ENCODE data around the gene DIAPH3. TPM values are rescaled to one million over a fixed set of nuclear protein-coding genes. Genes with fewer than 3 reads are reported as not detected.
"Not testable (repeated sequence)": the region's sequence is repeated elsewhere in the genome, so short reads cannot be mapped to it uniquely, and the experiment has no call there.

The DIAPH3 gene
- total and polyA plus RNA-seq, 7 donors, result 0.16 to 3.8 (median 1.1) TPM; not detected in 1

DNA sequence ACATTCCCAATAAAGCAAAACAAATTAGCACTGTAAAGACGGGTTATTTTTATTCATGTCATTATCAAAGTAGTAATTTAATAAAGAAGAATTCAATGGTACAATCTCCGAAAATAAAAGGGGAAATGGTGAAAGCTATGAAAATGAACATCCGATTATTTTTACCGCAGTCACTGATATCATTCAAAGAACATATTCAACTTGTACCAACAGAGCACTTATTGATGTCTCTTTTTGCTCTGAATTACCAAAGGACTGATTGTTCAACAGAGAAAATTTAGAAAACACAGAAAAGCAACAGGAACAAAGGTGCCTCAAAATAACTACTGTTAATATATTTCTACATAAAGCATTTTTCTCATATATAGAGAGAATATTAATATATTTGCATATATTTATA is 119.4 kb downstream of the DIAPH3 start:
- no peaks in the 10 kb centered on the region for H3K36me3 ChIP-seq
- WGBS, 2 donors, result 96 to 98% methylated on average over 4 of the region's 4 CpGs
- no peaks in the 10 kb centered on the region for H3K27me3 ChIP-seq
- H3K9me3 ChIP-seq, result no peaks in the 10 kb centered on the region
- intact Hi-C loops (cut with DNase I), result no loop called here
- H3K27ac ChIP-seq, result no peak overlapping the region
- no peak for TF ChIP-seq POLR2AphosphoS5 (IDR thresholded peaks at IDR 0.05)
- no peak for TF ChIP-seq EP300 (IDR thresholded peaks at IDR 0.05)
- no peak for TF ChIP-seq POLR2A (IDR thresholded peaks at IDR 0.05)
- TF ChIP-seq, protein P1, sequence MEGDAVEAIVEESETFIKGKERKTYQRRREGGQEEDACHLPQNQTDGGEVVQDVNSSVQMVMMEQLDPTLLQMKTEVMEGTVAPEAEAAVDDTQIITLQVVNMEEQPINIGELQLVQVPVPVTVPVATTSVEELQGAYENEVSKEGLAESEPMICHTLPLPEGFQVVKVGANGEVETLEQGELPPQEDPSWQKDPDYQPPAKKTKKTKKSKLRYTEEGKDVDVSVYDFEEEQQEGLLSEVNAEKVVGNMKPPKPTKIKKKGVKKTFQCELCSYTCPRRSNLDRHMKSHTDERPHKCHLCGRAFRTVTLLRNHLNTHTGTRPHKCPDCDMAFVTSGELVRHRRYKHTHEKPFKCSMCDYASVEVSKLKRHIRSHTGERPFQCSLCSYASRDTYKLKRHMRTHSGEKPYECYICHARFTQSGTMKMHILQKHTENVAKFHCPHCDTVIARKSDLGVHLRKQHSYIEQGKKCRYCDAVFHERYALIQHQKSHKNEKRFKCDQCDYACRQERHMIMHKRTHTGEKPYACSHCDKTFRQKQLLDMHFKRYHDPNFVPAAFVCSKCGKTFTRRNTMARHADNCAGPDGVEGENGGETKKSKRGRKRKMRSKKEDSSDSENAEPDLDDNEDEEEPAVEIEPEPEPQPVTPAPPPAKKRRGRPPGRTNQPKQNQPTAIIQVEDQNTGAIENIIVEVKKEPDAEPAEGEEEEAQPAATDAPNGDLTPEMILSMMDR (IDR thresholded peaks at IDR 0.05), result no peak
- H3K4me1 ChIP-seq, result no peaks in the 10 kb centered on the region
- no peak for DNase-seq
- H3K4me3 ChIP-seq, result no peak overlapping the region

DNA sequence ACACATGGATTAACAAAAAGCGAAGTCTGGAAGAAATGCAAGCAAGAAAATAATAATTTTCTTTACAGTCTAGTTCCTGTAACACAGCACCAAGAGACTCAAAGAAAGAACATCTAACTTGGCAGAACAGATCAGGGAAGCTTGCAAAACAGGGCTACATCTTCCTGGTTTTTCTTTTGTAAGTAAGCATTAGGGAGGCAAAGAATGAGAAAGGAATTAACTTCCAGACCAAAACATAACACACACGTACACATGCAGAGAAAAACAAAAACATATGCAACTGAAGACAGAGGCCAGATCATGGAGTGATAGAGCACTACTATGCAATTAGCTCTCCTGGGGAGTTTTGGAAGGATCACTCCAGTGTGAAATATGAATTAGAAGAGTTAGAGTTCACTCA is 120.5 kb downstream of the DIAPH3 start:
- intact Hi-C loops (cut with DNase I), result no loop called here
- no peaks in the 10 kb centered on the region for H3K4me1 ChIP-seq
- H3K36me3 ChIP-seq, result no peaks in the 10 kb centered on the region
- H3K27ac ChIP-seq, result no peak overlapping the region
- no peaks in the 10 kb centered on the region for H3K27me3 ChIP-seq
- DNase-seq, result no peak
- no peaks in the 10 kb centered on the region for H3K9me3 ChIP-seq
- TF ChIP-seq POLR2AphosphoS5 (IDR thresholded peaks at IDR 0.05), result no peak
- no peak for TF ChIP-seq POLR2A (IDR thresholded peaks at IDR 0.05)
- TF ChIP-seq, protein P1 (IDR thresholded peaks at IDR 0.05), result no peak
- TF ChIP-seq EP300 (IDR thresholded peaks at IDR 0.05), result no peak
- 86 to 90% methylated on average over 2 of the region's 2 CpGs for whole genome bisulfite sequencing, 2 donors
- H3K4me3 ChIP-seq, result no peak overlapping the region

DNA sequence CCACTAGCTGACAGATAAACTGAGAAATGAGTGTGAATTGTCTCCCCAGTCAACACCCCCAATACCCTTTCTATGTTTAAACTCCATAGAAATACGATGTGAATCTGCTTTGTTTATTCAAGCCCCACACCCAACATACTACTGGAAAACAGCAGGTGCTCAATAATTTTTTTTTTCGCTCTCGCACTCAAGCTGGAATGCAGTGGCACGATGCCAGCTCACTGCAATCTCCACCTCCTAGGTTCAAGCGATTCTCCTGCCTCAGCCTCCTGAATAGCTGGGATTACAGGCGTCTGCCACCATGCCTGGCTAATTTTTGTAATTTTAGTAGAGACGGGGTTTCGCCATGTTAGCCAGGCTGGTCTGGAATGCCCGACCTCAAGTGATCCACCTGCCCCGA is 123.1 kb downstream of the DIAPH3 start:
- WGBS, 2 donors, result 76 to 91% methylated on average over 10 of the region's 10 CpGs
- H3K36me3 ChIP-seq, result not testable (repeated sequence)

DNA sequence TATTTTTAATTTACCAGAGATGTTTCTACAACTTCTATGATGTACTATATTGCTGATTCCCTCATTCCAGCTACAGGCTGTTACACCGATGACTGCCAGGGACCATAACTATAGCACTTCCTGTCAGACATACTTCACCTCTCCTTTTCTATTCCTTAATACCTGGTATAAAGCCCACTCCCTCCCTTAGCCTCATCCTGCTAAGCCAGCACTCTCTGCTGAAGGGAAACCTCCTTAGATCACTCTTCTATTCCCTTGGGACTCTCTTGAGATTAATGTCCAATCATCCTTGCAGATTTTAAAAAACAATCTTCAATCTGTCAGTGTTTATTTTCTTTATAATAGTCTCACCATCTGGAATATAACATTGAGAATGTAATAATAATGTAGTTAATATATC is 127.9 kb downstream of the DIAPH3 start:
- intact Hi-C loops (cut with DNase I), result no loop called here

More for the DNA sequence above, 123.1 kb downstream of the DIAPH3 start:
- DNase-seq; H3K4me1 ChIP-seq; H3K4me3 ChIP-seq; intact Hi-C loops (cut with DNase I); H3K9me3 ChIP-seq; H3K27ac ChIP-seq; H3K27me3 ChIP-seq: not testable (repeated sequence)

DNA sequence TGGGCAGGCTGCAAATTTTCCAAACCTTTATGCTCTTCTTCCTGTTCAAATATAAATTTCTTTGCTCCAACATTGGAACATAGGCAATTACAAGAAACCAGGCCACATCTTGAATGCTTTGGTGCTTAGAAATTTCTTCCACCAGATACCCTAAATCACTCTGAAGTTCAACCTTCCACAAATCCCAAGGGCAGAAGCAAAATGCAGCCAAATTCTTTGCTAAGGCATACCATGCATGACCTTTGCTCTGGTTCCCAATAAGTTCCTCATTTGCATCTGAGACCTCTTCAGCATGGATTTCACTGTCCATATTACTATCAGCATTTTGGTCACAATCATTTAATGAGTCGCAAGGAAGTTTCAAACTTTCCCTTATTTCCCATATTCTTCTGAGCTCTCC is 130.9 kb downstream of the DIAPH3 start:
- intact Hi-C loops (cut with DNase I), result no loop called here
- DNase-seq, result no peak
- WGBS, 2 donors, result 94 to 95% methylated on average over 1 of the region's 1 CpG
- H3K27me3 ChIP-seq, result no peaks in the 10 kb centered on the region
- no peaks in the 10 kb centered on the region for H3K4me1 ChIP-seq
- no peaks in the 10 kb centered on the region for H3K9me3 ChIP-seq
- no peak for TF ChIP-seq POLR2AphosphoS5 (IDR thresholded peaks at IDR 0.05)
- TF ChIP-seq POLR2A (IDR thresholded peaks at IDR 0.05), result no peak
- TF ChIP-seq, protein P1 (IDR thresholded peaks at IDR 0.05), result no peak
- no peak for TF ChIP-seq EP300 (IDR thresholded peaks at IDR 0.05)
- H3K36me3 ChIP-seq, result no peaks in the 10 kb centered on the region
- no peak overlapping the region for H3K27ac ChIP-seq
- H3K4me3 ChIP-seq, result no peak overlapping the region

More for the DNA sequence above, 127.9 kb downstream of the DIAPH3 start:
- Histone ChIP-seq H3K9me3 (no peaks in the 10 kb centered on the region), H3K27ac (no peak overlapping the region), H3K4me1 (no peaks in the 10 kb centered on the region), H3K4me3 (no peak overlapping the region), H3K36me3 (no peaks in the 10 kb centered on the region), H3K27me3 (no peaks in the 10 kb centered on the region)
- TF ChIP-seq POLR2A (IDR thresholded peaks at IDR 0.05) (no peak), EP300 (IDR thresholded peaks at IDR 0.05) (no peak), POLR2AphosphoS5 (IDR thresholded peaks at IDR 0.05) (no peak)
- TF ChIP-seq, protein P1 (IDR thresholded peaks at IDR 0.05), result no peak
- DNase-seq, result no peak
- WGBS, 2 donors, result 87 to 97% methylated on average over 1 of the region's 1 CpG

Data from sigmoid colon (tissue), 7 donors.